HG03066 (cell line): ENCODE data around the gene C16orf89.
"Not testable (repeated sequence)": the region's sequence is repeated elsewhere in the genome, so short reads cannot be mapped to it uniquely, and the experiment has no call there.

Experiments used
- ATAC-seq: cut with Tn5 transposase; IDR thresholded peaks from one replicate; pipeline ENCODE4 v1.9.1; 2021; ENCODE audit warnings: low read depth; ENCODE audit not compliant: unreplicated experiment

C16orf89 gene

DNA sequence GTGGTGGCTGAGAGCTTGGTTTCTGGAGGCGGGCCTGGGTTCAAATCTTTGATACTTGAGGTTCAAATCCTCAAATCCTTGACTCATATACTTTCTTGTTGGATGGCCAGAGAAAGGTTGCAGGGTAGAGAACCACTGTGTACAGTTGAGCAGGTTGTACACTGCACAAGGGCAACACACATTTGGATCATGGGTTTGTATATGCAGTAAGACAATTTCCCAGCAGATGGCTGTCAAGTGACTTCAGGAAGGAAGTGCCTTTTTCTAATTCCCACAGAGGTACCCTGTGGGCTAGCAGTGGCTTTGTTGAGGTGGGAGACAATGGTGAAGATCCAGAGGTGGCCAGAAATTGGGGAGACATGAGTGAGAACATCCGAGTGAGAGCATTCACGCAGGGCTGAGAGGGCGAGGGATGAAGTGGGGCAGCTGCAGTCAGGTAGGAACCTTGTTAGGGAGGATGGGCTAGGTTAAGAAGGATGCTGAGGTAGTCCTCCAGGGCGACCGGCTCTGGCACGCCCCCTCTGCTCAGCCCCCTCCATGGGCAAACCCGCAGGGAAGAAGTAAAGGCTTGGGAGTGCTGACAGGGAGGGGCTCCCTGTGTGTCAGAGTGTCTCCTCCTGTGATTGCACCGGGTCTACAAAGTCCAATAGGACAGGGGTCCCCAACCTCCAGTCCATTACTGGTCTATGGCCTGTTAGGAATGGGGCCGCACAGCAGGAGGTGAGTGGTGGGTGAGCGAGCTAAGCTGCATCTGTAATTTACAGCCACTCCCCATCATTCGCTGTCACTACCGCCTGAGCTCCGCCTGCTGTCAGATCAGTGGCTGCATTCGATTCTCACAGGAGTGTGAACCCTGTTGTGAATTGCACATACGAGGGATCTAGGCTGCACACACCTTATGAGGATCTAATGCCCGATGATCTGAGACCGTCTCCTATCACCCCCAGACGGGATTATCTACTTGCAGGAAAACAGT, 2.7 kb downstream of the C16orf89 start:
- no peak for ATAC-seq

DNA sequence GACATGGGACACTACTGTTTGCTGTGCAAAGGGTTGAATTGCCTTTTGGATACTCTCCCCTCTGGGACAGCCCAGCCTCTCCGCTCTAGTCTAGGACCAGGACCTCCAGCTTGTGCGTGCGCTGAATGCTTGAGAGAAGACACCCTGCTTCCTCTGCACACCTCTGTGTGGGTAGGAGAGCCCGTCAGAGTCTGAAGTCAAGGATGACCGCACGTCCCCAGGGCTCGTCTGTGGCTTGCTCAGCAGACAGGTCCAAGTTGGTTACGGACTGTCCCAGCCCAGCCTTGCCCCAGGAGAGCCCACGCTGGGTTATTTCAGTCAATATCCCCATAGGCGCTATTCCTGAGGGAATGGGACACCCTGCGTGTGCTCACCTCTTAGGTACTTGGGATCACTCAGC, 3.7 kb downstream of the C16orf89 start:
- peak; percentile 81 for ATAC-seq

DNA sequence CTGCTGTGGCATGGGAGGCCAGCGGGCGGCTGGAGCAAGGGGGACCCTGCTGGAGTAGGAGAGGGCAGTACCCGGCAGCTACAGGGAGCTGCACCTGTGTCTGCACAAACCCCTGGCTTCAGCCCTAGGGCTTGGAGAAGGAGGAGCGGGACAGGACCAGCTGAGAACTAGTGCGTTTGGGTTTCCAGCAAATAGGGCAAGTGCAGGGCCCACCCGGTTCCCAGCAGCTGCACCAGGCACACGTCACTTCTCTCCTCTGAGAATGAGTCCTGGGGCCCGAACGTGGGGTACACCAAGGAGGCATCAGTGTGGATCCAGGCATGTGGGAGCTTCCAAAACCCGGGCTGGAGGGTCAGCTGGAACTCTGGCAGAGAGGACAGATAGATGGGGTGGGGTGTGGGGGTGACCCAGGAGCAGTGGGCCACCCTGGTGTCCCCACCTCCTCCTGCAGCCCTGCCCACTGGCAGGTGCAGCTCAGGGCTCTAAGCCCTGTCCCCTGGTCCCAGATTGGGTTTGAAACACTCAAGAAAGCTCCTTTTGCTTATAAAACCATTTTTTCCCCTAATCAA, 5.6 kb downstream of the C16orf89 start:
- no peak for ATAC-seq

DNA sequence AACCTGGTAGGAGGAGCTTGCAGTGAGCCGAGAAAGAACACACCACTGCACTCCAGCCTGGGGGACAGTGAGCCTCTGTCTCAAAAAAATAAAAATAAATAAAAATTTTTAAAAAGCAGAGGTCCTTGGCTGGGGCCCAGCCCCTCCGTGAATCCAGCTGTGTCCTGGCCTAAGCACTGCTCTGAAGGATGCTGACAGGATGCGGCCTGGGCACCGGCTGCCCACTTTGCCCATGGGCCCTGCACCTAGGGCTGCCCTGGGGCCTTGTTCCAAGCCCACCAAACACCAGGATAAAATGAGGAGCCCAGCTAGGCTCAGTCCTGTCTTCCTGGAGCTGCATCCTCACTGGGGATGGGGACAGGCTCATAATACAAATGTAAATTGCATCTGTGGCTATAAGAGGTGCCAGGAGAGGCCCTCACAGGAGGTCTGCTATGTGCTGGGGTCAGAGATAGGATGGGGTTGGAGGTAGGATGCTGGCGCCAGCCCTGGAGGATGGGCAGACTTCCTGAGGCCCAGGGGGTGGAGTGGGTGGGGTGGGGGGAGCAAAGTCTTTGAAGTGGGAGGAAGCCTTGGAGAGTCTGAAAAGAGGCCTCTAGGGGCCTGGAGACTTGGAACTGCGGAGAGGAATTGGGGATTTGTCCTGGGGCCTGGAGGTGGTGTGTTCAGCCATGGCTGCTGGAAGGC, 6.2 kb downstream of the C16orf89 start:
- no peak for ATAC-seq

DNA sequence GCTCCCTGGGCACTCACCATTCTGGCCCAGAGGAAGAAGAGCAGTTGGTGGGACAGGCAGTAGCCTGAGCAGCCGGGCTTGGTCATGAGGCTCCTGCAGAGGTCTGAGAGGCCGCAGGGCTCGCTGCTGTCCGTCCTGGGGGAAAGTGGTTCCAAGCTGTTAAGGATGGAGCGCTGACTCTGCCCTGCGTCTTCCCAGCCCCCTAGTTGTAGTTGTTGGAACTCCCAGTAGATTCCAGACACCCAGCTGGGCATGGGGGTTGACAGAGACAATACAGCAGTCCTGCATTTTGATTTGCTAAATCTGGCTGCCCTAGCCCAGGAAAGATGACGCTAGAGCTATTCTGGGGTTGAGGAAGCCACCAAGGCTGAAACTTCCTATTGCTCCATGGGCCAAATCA, 7.3 kb downstream of the C16orf89 start:
- ATAC-seq = no peak

DNA sequence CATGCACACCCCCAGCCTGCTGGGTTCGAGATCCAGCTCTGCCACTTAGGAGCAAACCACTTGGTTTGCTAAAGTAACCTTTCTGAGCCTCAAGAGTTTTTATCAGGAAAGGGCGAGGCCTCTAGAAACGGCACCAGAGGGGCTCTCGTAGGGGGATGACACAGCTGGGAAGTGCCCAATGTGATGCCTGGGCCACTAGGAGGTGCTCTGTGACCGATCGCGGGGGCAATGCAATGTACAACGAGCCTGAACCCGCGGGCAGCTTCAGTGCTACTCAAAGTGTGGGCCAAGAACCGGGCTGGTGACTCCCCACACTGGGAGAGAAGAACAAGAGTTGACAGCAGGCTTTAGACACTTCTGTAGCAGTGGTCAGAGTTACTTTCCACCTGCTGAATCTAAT, 9.4 kb downstream of the C16orf89 start:
- no peak for ATAC-seq

DNA sequence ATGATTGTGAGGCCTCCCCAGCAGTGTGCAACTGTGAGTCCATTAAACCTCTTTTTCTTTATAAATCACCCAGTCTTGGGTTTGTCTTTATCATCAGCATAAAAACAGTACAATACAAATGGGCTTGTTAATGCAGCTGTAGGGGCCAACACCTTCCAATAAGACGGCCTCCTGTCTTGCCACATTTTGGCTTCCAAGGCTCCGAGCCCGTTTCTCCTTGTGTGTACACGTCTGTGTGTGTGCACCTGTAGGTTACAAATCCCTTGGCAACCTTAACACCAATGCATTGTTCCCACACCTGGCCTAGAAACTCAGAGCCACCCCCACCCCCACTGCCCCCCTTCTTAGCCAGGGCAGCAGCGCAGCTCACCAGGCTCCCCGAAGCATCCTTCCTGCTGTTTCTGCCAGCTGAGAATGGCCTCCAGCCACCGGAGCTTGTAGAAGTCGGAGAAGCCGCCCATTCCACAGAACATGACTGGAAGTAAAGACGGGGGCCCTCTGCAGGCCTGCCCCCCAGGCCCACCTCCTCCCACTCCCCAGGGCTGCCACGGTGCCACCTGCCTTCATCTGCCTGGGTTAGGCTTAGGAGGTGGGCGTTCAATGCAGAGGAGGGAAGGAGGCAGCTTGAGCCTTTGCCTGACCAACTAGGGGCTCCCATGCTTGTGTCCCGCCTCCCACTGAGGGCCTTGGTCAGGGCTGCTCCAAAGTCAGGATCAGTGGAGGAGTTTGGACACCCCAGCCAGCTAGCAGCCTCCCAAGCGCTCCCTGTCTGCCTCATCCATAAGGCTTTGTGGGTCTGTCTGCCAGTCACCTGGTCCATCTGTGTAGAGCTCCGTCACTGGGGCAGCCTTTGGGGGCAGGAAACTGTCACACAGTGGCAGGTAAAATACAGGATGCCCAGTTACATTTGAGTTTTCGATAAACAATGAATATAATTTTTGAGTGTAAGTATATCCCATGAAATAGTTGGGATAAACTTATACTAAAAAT, 10.6 kb downstream of the C16orf89 start:
- ATAC-seq = no peak

DNA sequence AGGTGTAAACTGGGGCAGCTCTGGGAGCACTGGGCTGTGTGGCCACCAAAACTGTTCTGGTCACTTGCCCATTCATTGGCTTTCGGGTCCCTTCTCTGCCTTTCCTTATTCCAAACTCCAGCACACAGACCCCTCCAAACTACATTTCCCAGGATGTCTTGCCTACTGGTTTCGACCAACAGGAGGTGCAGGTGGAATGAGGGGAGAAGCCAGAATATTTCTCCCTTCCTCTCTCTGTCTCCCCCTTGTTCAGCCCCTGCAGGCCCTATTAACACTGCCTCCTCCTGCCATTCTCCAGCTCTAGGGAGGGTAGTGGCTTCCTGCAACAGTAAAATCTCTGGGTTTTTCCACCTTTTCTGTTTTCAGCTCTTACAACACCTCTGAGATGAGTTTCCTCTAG, 18.8 kb downstream of the C16orf89 start:
- no peak for ATAC-seq

DNA sequence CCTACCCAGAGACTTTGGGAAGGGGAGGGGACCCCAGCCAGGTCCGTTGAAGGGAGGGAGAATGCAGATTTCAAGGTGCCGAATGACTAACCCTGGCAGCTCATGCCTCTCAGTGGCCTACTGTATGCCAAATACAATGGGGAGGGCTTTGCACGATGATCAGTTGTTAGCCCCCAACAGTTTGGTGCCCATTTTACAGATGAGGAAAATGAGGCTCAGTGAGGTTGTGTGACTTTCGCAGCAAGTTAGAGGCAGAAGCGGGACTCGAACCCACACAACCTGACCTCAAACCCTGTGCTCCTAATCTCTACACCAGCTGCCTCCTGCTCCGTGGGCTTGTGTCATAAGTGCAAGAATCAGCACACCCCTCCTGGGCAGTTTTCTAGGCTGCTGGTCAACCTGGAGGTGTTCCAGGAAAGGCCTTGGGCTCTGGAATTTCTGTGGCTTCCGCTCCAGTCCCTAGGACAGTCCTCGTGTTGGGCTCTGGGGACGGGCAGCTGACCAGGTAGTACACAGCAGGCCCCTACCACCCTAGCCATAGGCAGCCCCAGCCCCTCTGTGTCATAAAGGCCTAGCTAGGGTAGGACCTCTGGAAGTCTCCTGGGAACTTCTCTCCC, 20.1 kb downstream of the C16orf89 start:
- no peak for ATAC-seq

DNA sequence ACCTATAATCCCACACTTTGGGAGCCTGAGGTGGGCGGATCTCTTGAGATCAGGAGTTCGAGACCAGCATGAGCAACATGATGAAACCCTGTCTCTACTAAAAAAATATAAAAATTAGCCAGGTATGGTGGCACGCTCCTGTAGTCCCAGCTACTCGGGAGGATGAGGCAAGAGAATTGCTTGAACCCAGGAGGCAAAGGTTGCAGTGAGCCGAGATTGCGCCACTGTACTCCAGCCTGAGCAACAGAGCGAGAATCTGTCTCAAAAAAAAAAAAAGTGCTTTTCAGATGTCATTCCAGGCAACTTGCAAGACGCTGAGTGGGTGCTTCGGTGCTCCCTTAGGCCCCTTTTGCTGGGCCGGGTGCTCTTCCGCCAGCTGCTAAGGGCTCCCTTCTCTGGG, 21.2 kb downstream of the C16orf89 start:
- ATAC-seq = not testable (repeated sequence)

DNA sequence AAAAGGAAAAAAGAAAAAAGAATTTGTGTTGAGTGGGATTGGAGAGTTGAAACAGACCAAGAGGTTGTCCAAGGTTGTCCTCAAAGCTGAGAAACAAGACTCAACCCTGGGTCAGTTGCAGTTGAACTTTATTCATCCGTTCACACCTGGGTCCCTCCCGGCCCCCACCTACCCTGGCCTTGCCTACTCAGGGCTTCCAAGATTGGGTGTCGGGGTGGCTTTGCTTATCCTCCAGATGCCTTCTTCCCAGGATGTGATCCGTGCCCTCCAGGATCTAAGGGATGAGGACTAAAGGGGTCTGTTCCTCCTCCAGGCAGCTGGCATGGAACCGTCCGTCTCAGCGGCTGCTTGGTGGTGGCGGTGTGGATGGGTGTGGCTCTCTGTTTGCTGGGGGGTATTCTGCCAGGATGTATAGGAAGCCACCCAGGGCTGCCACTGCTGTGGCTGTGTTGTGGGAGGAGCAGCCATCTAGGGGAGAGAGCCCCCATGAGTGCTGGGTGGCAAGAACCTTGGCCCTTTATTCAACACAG, 21.7 kb downstream of the C16orf89 start:
- no peak for ATAC-seq

DNA sequence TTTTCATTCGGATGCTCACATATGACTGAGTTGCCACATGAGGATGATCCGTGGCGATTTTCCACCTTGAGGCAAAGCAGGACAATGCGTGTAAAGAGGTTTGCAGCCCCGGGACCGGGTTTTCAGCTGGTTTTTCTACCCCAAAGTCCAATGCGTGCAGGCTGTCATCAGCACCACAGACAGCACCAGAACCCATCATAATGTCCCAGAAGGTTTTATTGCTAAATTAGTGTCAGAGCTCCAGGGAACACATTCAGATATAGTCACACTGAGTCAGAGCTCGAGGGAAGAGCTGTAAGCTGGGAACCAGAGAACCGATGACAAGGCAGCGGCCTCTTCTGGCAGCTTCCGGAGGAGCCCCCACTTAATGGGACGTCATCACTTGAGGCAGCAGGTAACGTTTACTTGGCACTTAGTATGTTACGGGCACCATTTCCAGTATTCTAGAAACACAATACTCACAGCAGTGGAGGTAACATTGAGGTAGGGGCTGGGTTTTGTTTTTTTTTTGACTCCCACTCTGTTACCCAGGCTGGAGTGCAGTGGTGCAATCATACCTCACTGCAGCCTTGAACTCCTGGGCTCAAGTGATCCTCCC, 23.1 kb downstream of the C16orf89 start:
- no peak for ATAC-seq

DNA sequence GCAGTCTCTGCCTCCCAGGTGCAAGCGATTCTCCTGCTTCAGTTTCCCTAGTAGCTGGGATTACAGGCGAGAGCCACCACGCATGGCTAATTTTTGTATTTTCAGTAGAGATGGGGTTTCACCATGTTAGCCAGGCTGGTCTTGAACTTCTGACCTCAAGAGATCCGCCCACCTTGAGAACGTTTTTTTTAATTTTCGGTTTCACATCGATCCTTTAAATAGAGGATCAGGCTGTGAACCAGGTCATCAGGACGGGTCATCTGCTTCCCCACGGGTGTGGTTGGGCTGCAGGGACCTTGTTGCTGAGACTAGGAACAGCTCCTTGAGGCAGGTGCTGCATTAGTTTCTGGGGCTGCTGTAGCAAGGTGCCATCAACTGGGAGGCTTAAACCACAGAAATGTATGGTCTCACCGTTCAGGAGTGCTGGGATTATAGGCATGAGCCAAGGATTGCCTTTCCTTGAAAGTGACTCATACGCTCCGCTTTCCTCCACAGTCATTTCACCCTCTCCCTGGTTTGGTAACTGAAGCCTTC, 24.1 kb downstream of the C16orf89 start:
- peak; percentile 57 for ATAC-seq

DNA sequence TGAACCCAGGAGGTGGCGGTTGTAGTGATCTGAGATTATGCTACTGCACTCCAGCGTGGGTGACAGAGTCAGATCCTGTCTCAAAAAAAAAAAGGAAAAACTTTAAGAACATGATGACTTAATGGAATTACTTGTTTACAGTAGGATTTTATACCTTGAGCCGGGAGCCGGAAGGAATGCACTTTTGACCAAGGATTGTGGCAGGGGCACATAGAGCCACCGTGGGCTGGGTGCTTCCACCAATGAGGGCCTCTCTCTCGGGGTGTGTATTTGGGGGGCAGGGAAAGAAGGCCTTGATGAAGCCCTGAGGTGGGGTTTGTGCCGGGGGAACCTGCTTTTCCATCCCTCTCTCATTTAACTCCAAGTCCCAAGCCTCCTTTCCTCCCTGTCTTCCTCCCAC, 25.3 kb downstream of the C16orf89 start:
- ATAC-seq = no peak

DNA sequence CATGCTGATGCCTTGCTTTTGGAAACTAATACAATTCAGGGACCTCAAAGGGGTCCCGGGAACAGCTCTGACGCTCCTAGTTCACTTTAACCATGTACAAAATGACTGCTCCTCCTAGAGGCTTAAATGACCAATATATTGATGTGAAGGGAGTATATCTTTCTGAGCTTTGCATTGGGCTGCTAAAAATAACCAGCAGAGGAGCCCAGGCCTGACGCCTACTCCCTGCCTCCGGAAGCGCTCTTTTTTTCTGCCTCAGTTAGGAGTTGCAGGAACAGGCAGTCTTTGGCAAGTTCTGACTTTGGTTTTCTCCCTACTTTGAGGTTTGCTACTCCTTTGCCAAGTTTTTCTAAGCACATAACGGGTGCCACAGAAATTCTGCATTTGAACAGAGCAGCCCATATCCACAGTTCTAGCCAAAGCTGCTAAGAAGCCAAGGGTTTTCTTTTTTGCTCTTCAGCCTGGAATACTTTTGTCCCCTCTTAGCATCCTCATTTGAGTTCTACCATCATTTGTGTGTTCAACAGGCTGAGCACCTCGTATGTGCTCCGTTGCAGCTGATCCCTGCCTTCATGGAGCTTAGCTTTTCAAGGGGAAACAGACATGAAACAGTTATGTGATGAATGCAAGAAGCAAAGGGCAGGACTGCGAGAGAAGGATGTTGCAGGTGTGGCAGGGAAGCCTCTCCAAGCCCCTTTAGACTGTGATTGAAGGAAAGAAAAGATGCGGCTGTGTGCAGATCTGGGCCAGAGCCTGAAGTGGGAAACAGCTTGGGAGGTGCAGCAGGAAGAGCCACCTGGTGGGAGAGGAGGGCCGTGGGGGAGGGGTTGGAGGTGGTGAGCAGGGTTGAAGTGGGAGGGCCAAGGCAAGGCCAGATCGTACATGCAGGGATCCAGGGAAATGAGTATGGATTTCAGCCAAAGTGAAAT, 29.3 kb downstream of the C16orf89 start:
- no peak for ATAC-seq

DNA sequence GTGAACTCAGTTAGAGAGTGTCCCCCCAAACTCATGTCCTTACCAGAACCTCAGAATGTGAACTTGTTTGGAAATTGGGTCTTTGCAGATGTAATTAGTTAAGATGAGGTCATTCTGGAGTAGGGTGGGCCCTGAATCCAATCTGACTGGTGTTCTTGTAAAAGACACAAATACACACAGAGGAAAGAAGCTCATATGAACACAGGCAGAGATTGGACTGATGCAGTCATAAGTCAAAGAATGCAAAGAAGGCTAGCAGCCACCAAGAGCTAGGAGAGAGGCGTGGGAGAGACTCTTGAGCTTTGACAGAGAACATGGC, 29.9 kb downstream of the C16orf89 start:
- ATAC-seq = no peak

DNA sequence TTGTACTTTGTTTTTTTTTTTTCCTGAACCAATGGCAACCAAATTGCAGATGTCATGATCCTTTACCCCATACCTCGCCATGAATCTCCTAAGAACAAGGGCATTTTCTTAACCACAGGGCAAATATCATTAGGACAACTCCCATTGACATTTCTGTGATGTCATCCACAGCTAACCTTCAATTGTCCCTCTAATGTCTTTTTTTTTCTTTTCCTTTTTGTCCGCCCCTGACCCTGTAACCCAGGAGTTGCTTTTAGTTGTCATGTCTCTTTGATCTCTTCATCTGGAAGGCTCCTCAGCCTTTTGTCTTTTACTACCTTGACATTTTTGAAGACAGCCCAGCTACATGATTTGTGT, 31.6 kb downstream of the C16orf89 start:
- ATAC-seq = no peak
